WI38 (cell line): ENCODE data around the gene FRA10AC1.

Experiments used
- H3K4me3 ChIP-seq: 2 replicates; pipeline ENCODE4 v1.5.1; 2011; ENCODE audit warnings: low read depth, mild to moderate bottlenecking, control low read depth, low read length
- TF ChIP-seq, protein P1 (sequence below): IDR thresholded peaks from 2 replicates; pipeline ENCODE4 v1.5.1; 2012; ENCODE audit warnings: low read depth, mild to moderate bottlenecking, control low read depth, low read length

Gene FRA10AC1

DNA sequence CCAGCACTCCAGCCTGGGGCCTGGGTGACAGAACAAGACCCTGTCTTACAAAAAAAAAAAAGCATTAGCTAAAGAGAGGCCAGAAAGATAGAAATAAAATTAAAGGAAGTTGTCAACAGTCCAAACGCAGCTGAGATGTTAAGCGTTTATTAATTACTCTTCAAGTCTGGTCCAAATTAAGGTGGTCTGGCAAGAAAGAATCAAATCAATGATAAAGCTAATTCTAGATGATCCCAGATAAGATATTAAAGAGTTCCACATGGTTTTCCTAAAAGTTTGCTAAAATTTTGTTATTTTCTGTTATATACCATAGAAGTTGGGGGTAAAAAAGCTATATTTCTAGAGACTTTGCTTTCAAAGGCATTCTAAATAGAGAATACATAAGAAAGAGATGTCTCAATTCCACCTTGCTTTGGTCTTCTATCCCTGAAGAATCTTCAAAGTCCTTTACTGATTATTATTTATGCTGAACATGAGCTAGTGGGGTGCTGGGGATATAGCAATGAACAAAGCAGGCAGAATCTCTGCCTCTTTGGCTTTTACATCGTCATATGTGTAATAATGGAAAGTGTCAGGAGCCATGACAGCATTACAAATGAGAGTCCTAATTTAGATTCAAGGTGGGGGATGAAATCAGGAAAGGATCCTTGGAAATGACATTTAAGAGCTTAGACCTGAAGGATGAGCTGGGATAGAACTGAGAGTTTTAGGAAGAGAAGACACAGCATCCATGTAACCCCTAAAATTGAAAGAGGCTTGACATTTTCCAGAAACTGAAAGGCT lies 23.4 kb downstream of the FRA10AC1 start:
- no peak overlapping the region for H3K4me3 ChIP-seq
- TF ChIP-seq, protein P1, sequence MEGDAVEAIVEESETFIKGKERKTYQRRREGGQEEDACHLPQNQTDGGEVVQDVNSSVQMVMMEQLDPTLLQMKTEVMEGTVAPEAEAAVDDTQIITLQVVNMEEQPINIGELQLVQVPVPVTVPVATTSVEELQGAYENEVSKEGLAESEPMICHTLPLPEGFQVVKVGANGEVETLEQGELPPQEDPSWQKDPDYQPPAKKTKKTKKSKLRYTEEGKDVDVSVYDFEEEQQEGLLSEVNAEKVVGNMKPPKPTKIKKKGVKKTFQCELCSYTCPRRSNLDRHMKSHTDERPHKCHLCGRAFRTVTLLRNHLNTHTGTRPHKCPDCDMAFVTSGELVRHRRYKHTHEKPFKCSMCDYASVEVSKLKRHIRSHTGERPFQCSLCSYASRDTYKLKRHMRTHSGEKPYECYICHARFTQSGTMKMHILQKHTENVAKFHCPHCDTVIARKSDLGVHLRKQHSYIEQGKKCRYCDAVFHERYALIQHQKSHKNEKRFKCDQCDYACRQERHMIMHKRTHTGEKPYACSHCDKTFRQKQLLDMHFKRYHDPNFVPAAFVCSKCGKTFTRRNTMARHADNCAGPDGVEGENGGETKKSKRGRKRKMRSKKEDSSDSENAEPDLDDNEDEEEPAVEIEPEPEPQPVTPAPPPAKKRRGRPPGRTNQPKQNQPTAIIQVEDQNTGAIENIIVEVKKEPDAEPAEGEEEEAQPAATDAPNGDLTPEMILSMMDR = no peak

DNA sequence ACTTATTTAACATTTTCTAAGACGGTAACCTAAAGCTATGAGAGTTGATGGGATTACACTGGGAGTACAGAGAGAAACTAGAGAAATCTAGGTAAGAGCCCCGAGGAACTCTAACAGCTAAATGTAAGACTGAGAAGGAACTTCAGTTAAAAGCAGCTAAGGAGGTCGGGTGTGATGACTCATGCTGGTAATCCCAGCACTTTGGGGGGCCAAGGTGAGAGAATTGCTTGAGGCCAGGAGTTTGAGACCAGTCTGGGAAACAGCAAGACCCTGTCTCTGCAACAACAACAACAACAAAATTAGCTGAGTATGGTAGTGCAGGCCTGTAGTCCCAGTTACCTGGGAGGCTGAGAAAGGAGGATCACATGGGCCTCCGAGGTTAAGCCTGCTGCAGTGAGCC lies 24.0 kb downstream of the FRA10AC1 start:
- TF ChIP-seq, protein P1 = no peak
- H3K4me3 ChIP-seq = no peak overlapping the region

DNA sequence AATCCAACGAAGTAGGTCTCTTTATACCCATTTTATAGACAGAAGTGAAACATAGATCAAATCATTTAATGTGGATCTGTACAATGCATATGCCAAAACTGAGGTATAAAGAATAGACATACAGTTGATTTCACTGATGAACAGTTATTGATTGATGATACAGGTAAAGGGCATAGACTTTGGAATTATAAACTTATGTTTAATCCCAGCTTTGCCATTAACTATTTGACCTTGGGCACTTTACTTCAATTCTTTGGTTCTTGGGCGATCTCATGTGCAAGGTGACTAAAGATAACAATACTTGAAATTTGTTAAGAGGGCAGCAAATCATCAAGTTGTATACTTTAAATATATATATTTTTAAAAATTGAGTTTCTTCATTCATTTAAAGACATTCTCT lies 28.6 kb downstream of the FRA10AC1 start:
- no peak overlapping the region for H3K4me3 ChIP-seq
- TF ChIP-seq, protein P1 = no peak

DNA sequence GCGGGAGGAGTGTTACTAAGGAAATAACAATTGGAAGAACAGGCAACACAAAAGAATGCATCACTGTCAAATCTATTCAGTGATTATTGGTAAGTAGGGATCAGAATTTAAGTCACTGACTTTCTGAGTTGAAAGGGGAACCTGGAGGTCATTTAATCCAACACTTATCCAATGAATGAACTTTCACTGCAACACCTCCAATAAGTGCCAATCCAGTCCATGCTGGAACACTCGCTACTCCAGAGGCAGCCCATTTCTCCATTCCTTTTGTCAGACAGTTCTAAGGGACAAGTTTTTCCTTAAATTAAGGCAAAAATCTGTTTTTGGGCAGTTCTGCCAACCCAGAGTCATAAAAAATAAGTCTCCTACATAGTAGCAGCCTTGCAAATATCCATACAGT lies 29.5 kb downstream of the FRA10AC1 start:
- H3K4me3 ChIP-seq = no peak overlapping the region
- TF ChIP-seq, protein P1 = no peak

DNA sequence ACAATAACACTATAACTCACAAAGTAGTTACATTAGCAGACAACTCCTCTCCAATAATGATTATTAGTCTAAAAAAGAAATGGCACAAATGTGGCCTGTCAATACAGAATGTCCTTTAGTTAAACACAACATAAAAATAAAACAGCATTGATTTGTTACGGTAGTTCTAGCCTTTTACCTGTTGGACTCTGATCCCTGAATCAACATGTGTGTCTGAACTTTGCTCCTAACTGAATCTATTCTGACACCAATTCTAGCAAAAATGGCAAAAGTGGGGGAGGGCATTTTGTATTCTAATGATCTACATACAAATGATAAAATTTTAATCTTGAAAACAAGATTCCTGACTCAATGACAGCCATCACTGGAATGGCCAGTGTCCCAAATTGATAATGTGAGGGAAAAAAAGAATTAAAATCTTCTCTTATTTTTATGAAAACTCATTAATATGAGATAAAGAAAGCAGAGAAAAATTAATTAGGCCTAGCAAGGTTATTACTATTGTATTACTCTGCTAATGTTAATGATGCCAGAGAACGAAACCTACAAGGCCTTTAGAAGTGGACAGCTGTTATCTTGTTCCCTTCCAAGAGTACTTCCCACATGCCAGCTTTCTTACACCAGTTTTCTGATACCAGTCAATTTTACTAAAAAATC lies 30.2 kb downstream of the FRA10AC1 start:
- no peak overlapping the region for H3K4me3 ChIP-seq
- TF ChIP-seq, protein P1 = no peak

DNA sequence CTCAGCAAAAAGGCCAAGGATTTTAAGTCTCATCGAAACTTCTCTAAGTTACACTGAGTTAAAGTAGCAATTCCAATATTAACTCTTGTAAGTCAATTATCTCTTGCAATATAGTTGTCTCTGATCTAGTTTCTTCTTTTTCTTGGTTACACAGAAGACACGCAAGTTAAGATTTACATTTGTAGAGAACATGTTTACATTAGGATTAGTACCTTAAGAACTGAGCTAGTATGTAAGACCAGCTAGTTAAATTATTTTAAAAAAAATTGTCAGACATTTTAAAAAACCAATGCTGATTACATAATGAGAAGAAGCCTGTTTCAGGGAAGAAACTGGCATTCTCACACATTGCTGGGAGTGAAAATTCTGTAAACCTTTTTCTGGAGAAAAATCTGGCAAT lies 31.4 kb downstream of the FRA10AC1 start:
- no peak overlapping the region for H3K4me3 ChIP-seq
- TF ChIP-seq, protein P1 = no peak

DNA sequence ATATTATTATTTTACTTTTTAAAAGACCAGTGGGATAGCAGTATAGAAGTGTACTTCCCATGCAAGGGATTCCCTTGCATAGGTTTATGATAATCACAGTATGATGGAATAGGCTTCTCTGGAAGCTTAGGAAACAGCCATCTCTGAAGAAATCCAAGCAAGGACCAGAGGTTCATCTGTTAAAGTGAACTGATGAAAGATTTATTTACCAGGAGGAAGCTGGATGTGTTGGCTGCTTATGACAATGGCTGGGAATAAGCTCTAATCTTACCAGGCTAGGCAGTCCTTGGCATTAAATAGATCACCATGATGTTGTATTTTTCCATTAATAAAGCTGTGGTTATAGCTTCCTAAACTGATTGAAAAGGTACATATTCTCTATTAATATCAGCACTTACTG lies 32.0 kb downstream of the FRA10AC1 start:
- TF ChIP-seq, protein P1 = no peak
- no peak overlapping the region for H3K4me3 ChIP-seq
